Effector memory CD8-positive, alpha-beta T cell (primary cell): ENCODE results near the gene GPR141.

Experiments
- ATAC-seq: fragments of 150-1000 bp; cut with Tn5 transposase; replicated peaks from 2 replicates; pipeline ENCODE4 v1.10.0; 2021; ENCODE audit warnings: mild to moderate bottlenecking, moderate library complexity
- DNase-seq, 3 experiments: peaks; one replicate each; pipeline ENCODE4 v3.0.0; 2021
- H3K27ac Mint-ChIP-seq, 2 donors: one replicate each; pipeline ENCODE4 v1.8.0; 2022; ENCODE audit warnings: mild to moderate bottlenecking in 2 of 2, mixed read lengths in 2 of 2, moderate library complexity in 2 of 2
- H3K27me3 Mint-ChIP-seq, 2 donors: one replicate each; pipeline ENCODE4 v1.8.0; 2022; ENCODE audit warnings: mixed read lengths in 2 of 2
- H3K36me3 Mint-ChIP-seq: one replicate; pipeline ENCODE4 v1.8.0; 2022; ENCODE audit warnings: mild to moderate bottlenecking, moderate library complexity, mixed read lengths; ENCODE audit not compliant: insufficient read depth
- H3K4me1 Mint-ChIP-seq, 2 donors: one replicate each; pipeline ENCODE4 v1.8.0; 2022; ENCODE audit warnings: low read depth in 2 of 2, mixed read lengths in 2 of 2
- H3K4me3 Mint-ChIP-seq, 2 donors: one replicate each; pipeline ENCODE4 v1.8.0; 2022; ENCODE audit warnings: mild to moderate bottlenecking in 2 of 2, mixed read lengths in 2 of 2, moderate library complexity in 2 of 2
- H3K9me3 Mint-ChIP-seq, 2 donors: one replicate each; pipeline ENCODE4 v1.8.0; 2022; ENCODE audit warnings: mixed read lengths in 2 of 2

The GPR141 gene

DNA sequence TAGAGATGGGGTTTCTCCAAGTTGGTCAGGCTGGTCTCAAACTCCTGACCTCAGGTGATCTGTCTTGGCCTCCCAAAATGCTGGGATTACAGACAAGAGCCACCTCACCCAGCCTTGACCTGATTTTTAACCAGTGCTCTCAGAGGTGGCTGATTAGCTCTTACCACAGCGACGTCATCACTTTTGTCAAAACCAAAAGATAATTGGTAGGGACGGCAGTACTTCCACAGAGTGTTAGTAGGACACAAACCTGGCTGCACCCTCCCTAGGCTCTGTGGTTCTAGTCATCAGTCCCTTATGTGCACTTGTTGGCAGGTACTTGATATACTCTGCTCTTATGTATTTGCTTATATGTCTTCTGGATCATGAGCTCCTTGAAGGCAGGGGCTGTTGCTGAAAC is 74.0 kb downstream of the GPR141 start:
- Mint-ChIP-seq H3K4me1 (peaks cover 2 to 6% of the 10 kb centered on the region in 2 donors), H3K9me3 (no peaks in the 10 kb centered on the region)
- peak; percentile 37 for ATAC-seq

DNA sequence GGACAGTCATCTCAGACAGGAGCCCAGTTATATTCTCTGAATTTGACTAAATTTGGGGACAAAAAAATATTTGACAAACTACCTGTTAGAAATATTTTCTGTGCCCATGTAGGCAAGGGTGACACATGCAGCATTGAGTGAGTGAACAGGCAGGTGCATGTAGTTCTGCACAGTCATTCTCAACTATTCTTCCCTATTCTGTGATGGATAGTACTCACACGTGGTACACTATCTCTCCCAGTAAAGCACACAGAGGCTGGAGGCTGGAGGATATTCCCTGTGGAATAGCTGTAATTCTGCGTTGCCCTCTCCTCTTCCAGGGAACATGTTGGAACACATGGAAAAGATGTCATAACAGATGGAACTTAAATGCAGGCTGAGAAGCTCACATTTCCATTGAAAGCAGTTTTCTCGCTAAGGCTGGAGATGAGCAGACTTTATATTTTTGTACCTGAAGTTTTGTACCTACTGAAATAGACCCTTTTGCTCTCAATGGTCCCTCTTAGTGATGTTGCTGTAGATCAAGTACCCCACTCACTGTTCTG is 75.0 kb downstream of the GPR141 start:
- DNase-seq, result no peak
- Mint-ChIP-seq H3K9me3 (no peaks in the 10 kb centered on the region), H3K27ac (peak overlapping the region in 1 of 2 donors; percentile 50)

More for the DNA sequence above, 74.0 kb downstream of the GPR141 start:
- no peaks in the 10 kb centered on the region for H3K36me3 Mint-ChIP-seq
- H3K27me3 Mint-ChIP-seq, result peaks cover 5 to 7% of the 10 kb centered on the region in 2 donors
- H3K27ac Mint-ChIP-seq, result peak overlapping the region; percentile 10 to 50
- DNase-seq, result no peak
- peak overlapping the region in 1 of 2 donors; percentile 7 for H3K4me3 Mint-ChIP-seq

DNA sequence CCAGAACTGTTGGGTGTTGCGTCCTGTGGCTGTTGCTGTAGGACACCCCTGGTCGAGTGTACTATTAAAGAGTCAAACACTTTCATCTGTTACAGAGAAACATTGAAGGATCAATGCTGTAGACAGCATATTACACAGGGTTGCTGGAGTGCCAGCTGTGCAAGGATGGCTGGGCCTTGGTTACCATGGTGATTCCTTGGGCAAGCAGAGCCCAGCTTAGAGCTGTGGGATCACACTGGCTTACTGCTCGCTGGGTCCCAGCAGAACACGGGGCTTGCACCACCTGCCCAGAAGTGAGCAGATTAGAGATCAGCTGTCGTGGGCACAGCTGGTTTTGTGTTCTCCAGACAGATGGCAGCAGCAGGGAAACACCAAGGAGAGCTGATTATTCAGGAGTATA is 76.0 kb downstream of the GPR141 start:
- ATAC-seq (no peak), DNase-seq (no peak)
- peaks cover 2% of the 10 kb centered on the region for H3K36me3 Mint-ChIP-seq
- no peaks in the 10 kb centered on the region for H3K9me3 Mint-ChIP-seq
- no peak overlapping the region for H3K27ac Mint-ChIP-seq
- peaks cover 5 to 7% of the 10 kb centered on the region in 2 donors for H3K27me3 Mint-ChIP-seq
- H3K4me3 Mint-ChIP-seq, result no peak overlapping the region
- peaks cover 0 to 2% of the 10 kb centered on the region in 2 donors for H3K4me1 Mint-ChIP-seq

More for the DNA sequence above, 75.0 kb downstream of the GPR141 start:
- H3K36me3 Mint-ChIP-seq, result peaks cover under 1% of the 10 kb centered on the region
- H3K4me3 Mint-ChIP-seq, result no peak overlapping the region
- ATAC-seq, result no peak
- peaks cover 0 to 2% of the 10 kb centered on the region in 2 donors for H3K4me1 Mint-ChIP-seq
- peaks cover 5 to 7% of the 10 kb centered on the region in 2 donors for H3K27me3 Mint-ChIP-seq

DNA sequence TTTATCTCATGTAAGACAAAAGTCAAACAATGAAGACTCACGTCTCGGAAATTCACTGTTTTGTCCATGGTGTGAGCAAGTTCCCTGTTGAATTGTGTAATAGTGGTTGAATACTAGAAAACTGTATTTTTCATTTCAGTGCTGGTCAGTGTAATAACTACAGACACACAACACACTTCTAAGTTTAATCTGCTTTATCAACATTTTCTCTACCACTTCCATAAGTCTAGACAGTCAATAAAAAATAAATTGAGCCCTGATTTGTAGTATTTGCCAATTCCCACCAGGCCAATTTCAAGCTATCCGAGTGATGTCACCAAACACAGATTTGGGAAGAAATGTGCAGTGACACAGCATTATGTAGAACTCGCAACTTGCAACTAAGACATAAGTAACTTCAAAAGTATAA is 81.9 kb downstream of the GPR141 start:
- no peaks in the 10 kb centered on the region for H3K27me3 Mint-ChIP-seq
- H3K4me1 Mint-ChIP-seq, result peaks cover 2 to 4% of the 10 kb centered on the region in 2 donors
- H3K27ac Mint-ChIP-seq, result no peak overlapping the region
- peaks cover 0 to 2% of the 10 kb centered on the region in 2 donors for H3K9me3 Mint-ChIP-seq
- H3K36me3 Mint-ChIP-seq, result peaks cover 2% of the 10 kb centered on the region
- ATAC-seq (no peak), DNase-seq (no peak)
- no peak overlapping the region for H3K4me3 Mint-ChIP-seq

DNA sequence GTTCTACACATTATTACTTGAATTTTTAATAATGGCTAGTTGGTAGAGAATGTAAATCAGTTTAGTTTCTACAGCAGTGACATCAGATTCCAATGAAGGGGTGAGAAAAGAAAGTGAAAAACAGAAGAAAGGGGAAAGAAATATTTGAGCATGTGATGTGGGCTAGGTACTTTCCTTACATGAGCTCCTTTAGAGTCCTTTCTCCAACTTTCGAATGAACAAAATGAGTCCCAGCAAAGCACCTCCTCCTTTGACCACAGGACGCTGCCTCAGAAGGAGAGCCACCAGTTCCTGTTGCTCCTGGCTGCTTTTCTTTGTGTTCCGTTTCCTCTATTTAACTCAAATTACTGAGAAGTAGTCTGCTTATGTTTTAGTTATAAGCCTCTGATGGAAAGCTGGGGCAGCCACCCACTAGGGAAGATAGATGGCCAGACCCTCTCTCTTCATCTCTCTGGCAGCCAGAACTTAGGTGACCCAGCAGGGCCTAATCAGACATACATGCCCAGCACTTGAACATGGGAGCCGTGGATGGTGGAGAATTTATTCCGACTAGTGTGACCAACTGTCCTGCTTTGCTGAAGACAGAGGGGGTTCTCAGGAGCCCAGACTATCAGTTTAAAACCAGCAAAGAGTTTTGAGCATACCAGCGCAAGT is 82.4 kb downstream of the GPR141 start:
- peak overlapping the region in 1 of 2 donors; percentile 56 for H3K27ac Mint-ChIP-seq
- H3K4me3 Mint-ChIP-seq, result no peak overlapping the region
- no peaks in the 10 kb centered on the region for H3K27me3 Mint-ChIP-seq
- peak; percentile 24 for ATAC-seq
- H3K4me1 Mint-ChIP-seq, result peaks cover 2 to 4% of the 10 kb centered on the region in 2 donors
- H3K36me3 Mint-ChIP-seq, result peaks cover 2% of the 10 kb centered on the region
- DNase-seq, result no peak
- peaks cover 0 to 3% of the 10 kb centered on the region in 2 donors for H3K9me3 Mint-ChIP-seq

DNA sequence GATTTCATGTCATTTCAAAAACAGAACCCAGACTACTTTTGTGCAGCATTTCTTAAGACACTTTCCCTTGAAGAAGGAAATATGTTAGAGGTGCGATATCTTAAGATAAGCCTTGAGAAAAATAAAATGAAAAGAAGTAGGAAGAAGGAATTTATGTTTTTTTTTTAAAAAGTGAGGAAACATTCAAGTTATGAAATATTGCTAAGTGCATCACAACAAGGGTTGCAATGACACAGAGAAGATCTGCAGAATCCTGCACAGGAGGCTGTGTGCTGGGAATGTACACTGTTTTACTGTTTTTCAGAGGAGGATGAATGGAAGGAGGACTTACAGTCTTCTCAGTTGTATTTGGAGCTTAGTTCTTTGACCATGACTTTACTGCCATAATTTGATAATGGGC is 85.0 kb downstream of the GPR141 start:
- peaks cover 0 to 5% of the 10 kb centered on the region in 2 donors for H3K9me3 Mint-ChIP-seq
- no peak overlapping the region for H3K27ac Mint-ChIP-seq
- DNase-seq (no peak), ATAC-seq (no peak)
- peaks cover 2 to 4% of the 10 kb centered on the region in 2 donors for H3K4me1 Mint-ChIP-seq
- no peaks in the 10 kb centered on the region for H3K27me3 Mint-ChIP-seq
- H3K4me3 Mint-ChIP-seq, result no peak overlapping the region
- peaks cover 1% of the 10 kb centered on the region for H3K36me3 Mint-ChIP-seq

DNA sequence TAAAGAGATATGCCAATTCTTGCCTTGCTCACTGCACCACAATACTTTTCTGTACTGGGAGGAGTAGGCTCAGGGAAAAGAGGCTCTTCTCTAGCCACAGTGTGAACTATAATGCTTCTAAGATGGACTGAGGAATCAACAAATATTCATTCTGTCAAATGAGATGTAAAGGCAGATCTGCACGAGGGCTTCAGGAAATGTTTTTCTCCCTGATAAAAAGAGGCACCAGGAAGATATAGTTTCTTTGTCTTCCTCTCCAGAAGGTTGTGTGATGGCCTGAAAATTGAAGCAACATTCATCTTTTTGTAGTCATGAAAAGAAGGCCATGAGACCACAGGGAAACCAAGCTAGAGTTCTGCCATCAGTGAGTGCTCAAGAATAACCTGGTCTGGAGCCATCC is 85.7 kb downstream of the GPR141 start:
- Mint-ChIP-seq H3K27me3 (no peaks in the 10 kb centered on the region), H3K9me3 (peaks cover 0 to 5% of the 10 kb centered on the region in 2 donors), H3K36me3 (no peaks in the 10 kb centered on the region), H3K4me3 (no peak overlapping the region), H3K4me1 (peaks cover 2 to 4% of the 10 kb centered on the region in 2 donors), H3K27ac (no peak overlapping the region)
- no peak for ATAC-seq
- DNase-seq, result no peak

DNA sequence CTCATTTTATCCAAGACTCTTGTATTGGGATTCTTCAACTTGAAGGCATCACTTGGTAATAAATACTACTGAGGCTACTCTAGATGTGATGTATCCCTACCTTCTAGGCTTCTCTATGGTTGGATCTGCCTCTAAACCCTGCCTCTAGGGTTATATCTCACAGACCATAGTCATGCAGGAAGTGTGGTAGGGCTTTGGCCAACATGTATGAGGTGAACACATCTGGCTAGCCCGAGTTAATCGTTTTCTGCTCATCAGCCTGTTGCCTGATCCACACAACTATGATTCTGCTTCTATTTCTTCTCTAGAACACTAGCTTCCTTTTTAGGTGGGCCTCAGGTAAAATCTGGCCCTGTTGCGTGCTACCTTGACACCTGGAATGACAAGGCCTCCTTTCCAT is 86.2 kb downstream of the GPR141 start:
- Mint-ChIP-seq H3K27me3 (no peaks in the 10 kb centered on the region), H3K36me3 (no peaks in the 10 kb centered on the region), H3K4me1 (peaks cover 2 to 4% of the 10 kb centered on the region in 2 donors), H3K27ac (no peak overlapping the region), H3K9me3 (peaks cover 0 to 5% of the 10 kb centered on the region in 2 donors), H3K4me3 (no peak overlapping the region)
- ATAC-seq (no peak), DNase-seq (no peak)

DNA sequence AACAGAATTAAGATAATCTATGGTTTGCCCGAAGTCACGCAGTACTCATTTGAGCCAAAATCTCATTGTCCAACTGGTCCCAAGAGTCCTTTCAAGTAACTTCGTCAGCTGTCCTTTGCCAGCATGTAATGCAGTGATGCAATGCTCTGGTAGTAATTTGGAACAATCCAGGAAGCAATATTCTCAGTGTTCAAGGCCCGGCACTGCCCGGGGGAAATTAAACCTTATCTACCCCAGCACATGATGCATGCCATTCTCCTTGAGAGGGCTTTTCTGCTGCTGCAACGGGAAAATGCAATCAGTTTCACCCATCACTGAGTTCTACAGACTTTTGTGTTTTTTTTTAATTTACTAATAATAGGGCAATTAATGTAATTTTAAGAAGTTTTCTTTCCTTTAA is 87.3 kb downstream of the GPR141 start:
- Mint-ChIP-seq H3K4me3 (no peak overlapping the region), H3K27ac (no peak overlapping the region), H3K36me3 (no peaks in the 10 kb centered on the region), H3K9me3 (peaks cover 0 to 11% of the 10 kb centered on the region in 2 donors), H3K27me3 (peaks cover 0 to 7% of the 10 kb centered on the region in 2 donors), H3K4me1 (peaks cover 0 to 7% of the 10 kb centered on the region in 2 donors)
- no peak for DNase-seq
- ATAC-seq, result no peak

DNA sequence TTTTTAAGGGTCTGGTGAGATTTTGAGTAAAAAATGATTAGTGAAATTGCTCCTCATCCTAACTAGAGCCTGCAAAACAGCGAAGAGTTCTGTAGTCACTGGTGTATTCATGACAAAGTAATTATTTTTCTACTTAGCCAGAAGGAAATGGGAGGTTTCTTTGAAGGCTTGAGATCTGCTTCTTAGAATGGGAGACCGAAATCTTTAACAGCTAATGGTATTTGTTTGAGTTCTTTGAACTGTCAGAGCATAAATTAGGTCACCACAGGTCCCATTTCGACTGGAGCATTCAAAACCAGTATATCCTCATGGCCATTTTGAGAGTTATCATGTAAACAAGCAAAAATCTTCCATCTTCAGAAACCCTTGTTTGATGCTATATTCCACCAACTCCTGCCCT is 87.8 kb downstream of the GPR141 start:
- H3K4me3 Mint-ChIP-seq, result no peak overlapping the region
- peaks cover 0 to 7% of the 10 kb centered on the region in 2 donors for H3K27me3 Mint-ChIP-seq
- ATAC-seq (no peak), DNase-seq (no peak)
- H3K9me3 Mint-ChIP-seq, result peaks cover 0 to 11% of the 10 kb centered on the region in 2 donors
- no peak overlapping the region for H3K27ac Mint-ChIP-seq
- no peaks in the 10 kb centered on the region for H3K36me3 Mint-ChIP-seq
- H3K4me1 Mint-ChIP-seq, result peaks cover 0 to 4% of the 10 kb centered on the region in 2 donors

DNA sequence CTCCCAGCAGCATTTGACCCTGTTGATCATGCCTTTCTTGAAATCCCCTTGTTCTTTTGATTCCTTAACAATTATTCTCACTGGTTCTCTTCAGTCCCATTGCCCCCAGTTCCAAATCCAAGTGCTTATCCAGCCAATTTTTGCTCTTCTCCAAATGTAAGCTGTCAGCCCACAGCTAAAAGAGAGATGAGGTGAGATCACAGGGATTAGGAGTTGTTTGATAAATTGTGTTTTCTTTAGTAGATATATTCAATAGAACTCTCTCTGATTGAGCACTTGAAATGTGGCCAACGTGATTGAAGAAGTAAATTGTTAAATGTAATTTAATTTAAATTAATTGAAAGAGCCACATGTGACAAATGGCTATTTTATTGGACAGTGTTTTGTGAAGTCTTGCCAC is 88.2 kb downstream of the GPR141 start:
- peaks cover 0 to 7% of the 10 kb centered on the region in 2 donors for H3K27me3 Mint-ChIP-seq
- no peak overlapping the region for H3K27ac Mint-ChIP-seq
- H3K4me3 Mint-ChIP-seq, result no peak overlapping the region
- DNase-seq, result no peak
- no peak for ATAC-seq
- no peaks in the 10 kb centered on the region for H3K36me3 Mint-ChIP-seq
- peaks cover 0 to 13% of the 10 kb centered on the region in 2 donors for H3K9me3 Mint-ChIP-seq
- peaks cover 0 to 4% of the 10 kb centered on the region in 2 donors for H3K4me1 Mint-ChIP-seq

DNA sequence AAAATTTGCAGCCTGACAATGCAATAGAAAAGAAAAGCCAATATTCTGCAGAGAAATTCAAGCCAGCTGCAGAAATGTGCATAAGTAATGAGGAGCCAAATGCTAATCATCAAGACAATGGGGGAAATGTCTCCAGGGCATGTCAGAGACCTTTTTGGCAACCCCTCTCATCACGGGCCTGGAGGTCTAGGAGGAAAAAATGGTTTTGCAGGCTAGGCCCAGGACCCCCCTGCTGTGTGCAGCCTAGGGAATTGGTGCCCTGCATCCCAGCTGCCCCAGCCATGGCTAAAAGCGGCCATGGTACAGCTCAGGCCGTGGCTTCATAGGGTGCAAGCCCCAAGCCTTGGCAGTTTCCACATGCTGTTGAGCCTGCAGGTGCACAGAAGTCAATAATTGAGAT is 92.4 kb downstream of the GPR141 start:
- peaks cover 0 to 7% of the 10 kb centered on the region in 2 donors for H3K27me3 Mint-ChIP-seq
- H3K9me3 Mint-ChIP-seq, result peaks cover 17% of the 10 kb centered on the region in 2 donors
- no peak overlapping the region for H3K27ac Mint-ChIP-seq
- no peak overlapping the region for H3K4me3 Mint-ChIP-seq
- DNase-seq (no peak), ATAC-seq (no peak)
- peaks cover 3% of the 10 kb centered on the region for H3K36me3 Mint-ChIP-seq
- peaks cover 0 to 8% of the 10 kb centered on the region in 2 donors for H3K4me1 Mint-ChIP-seq

DNA sequence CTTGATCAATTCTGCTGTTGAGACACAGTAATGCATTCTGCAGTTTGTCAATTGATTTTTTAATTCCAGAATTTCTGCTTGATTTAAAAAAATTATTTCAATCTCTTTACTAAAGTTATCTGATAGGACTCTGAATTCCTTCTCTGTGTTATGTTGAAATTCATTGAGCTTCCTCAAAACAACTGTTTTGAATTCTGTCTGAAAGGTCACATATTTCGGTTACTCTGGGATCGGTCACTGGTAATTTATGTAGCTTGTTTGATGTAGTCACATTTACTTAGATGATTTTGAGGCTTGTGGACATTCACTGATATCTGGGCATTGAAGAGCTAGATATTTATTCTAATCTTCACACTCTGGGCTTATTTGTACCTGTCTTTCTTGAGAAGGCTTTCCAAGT is 97.6 kb downstream of the GPR141 start:
- DNase-seq, result no peak
- Mint-ChIP-seq H3K36me3 (peaks cover 3% of the 10 kb centered on the region), H3K27ac (no peak overlapping the region), H3K27me3 (peaks cover 6 to 25% of the 10 kb centered on the region in 2 donors), H3K9me3 (peaks cover 8 to 17% of the 10 kb centered on the region in 2 donors), H3K4me3 (no peak overlapping the region), H3K4me1 (peaks cover 1 to 4% of the 10 kb centered on the region in 2 donors)
- no peak for ATAC-seq

DNA sequence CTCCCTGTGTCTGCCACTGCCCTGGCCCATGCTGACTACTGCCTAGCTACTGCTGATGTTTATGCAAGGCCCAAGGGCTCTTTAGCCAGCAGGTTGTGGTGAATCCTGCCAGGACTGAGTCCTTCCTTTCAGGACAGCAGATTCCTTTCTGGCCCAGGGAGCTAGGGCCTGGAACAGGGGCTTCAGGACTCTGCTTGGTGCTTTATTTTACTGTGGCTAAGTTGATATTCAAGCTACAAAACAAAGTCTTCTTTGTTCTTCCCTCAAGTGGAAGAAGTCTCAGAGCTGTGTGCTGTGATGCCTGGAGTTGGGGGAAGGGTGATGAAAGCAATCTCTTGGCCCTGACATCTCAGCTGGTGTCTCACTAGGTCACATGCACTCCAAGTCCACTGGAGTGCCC is 98.6 kb downstream of the GPR141 start:
- peaks cover 3% of the 10 kb centered on the region for H3K36me3 Mint-ChIP-seq
- no peak for DNase-seq
- H3K4me1 Mint-ChIP-seq, result peaks cover 3 to 4% of the 10 kb centered on the region in 2 donors
- no peak for ATAC-seq
- H3K27me3 Mint-ChIP-seq, result peaks cover 6 to 25% of the 10 kb centered on the region in 2 donors
- H3K9me3 Mint-ChIP-seq, result peaks cover 6 to 16% of the 10 kb centered on the region in 2 donors
- H3K4me3 Mint-ChIP-seq, result no peak overlapping the region
- H3K27ac Mint-ChIP-seq, result no peak overlapping the region
